ENCODE results near the gene DOCK11.
"Not testable (repeated sequence)": the region's sequence is repeated elsewhere in the genome, so short reads cannot be mapped to it uniquely, and the experiment has no call there.

Gene DOCK11

GRCh38 chrX:118698516-118699170, 203.0 kb downstream of the DOCK11 start:
- H3K4me3 ChIP-seq (ENCODE audit: low read depth, low read length) = no peak overlapping the region
- no peak for DNase-seq (ENCODE audit: low read depth)
- TF ChIP-seq, protein P1, sequence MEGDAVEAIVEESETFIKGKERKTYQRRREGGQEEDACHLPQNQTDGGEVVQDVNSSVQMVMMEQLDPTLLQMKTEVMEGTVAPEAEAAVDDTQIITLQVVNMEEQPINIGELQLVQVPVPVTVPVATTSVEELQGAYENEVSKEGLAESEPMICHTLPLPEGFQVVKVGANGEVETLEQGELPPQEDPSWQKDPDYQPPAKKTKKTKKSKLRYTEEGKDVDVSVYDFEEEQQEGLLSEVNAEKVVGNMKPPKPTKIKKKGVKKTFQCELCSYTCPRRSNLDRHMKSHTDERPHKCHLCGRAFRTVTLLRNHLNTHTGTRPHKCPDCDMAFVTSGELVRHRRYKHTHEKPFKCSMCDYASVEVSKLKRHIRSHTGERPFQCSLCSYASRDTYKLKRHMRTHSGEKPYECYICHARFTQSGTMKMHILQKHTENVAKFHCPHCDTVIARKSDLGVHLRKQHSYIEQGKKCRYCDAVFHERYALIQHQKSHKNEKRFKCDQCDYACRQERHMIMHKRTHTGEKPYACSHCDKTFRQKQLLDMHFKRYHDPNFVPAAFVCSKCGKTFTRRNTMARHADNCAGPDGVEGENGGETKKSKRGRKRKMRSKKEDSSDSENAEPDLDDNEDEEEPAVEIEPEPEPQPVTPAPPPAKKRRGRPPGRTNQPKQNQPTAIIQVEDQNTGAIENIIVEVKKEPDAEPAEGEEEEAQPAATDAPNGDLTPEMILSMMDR (IDR thresholded peaks at IDR 0.05; ENCODE audit: insufficient read depth, low read depth, low read length, missing control alignments) = no peak

- no peak overlapping the region for H3K4me3 ChIP-seq (ENCODE audit: low read depth, low read length)
- TF ChIP-seq, protein P1 (IDR thresholded peaks at IDR 0.05; ENCODE audit: insufficient read depth, low read depth, low read length, missing control alignments) = no peak
- no peak for DNase-seq (ENCODE audit: low read depth)
Measured at GRCh38 chrX:118702741-118703140, 207.1 kb downstream of the DOCK11 start.

DNA sequence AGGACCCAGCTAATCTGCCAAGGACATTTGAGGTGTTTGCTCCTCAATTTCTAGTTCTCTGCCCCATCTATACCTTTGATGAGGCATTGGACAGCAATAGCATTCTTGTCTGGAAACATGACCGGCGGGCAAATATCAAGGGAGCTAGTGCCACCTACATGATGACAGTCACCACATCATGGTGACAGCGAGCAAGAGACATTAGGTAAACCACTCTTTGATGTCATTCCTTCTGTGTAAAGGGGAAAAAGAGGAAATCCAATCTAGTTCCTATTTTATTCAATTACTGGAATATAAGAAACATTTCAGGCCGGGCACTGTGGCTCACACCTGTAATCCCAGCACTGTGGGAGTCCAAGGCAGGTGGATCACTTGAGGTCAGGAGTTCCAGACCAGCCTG, 211.1 kb downstream of the DOCK11 start:
- no peak overlapping the region for H3K4me3 ChIP-seq (ENCODE audit: low read depth, low read length)
- TF ChIP-seq, protein P1 (IDR thresholded peaks at IDR 0.05; ENCODE audit: insufficient read depth, low read depth, low read length, missing control alignments) = no peak
- DNase-seq (ENCODE audit: low read depth) = no peak

DNA sequence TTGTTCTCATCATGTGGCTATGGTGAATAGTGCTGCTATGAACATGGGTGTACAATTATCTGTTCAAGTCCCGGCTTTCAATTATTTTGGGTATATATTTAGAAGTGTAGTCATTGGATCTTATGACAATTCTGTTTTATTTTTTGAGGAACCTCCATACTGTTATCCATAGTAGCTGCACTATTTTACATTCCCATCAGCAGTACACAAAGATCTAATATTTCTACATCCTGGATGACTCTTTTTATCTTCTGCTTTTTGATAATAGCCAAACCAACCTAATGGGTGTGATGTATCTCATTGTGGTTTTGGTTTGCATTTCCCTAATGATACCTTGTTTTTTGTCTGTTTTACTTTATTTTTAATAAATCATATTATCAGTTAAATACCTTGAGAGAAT, 218.9 kb downstream of the DOCK11 start:
- H3K4me3 ChIP-seq (ENCODE audit: low read depth, low read length) = no peak overlapping the region
- DNase-seq (ENCODE audit: low read depth) = no peak
- TF ChIP-seq, protein P1 (IDR thresholded peaks at IDR 0.05; ENCODE audit: insufficient read depth, low read depth, low read length, missing control alignments) = no peak

DNA sequence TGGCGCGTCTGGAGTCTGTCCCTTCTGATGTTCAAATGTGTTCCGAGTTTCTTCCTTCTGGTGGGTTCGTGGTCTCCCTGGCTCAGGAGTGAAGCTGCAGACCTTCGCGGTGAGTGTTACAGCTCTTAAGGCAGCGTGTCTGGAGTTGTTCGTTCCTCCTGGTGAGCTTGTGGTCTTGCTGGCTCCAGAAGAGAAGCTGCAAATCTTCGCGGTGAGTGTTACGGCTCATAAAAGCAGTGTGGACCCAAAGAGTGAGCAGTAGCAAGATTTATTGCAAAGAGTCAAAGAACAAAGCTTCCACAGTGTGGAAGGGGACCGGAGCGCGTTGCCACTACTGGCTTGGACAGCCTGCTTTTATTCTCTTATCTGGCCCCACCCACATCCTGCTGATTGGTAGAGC, 220.3 kb downstream of the DOCK11 start:
- DNase-seq (ENCODE audit: low read depth); H3K4me3 ChIP-seq (ENCODE audit: low read depth, low read length): not testable (repeated sequence)

DNA sequence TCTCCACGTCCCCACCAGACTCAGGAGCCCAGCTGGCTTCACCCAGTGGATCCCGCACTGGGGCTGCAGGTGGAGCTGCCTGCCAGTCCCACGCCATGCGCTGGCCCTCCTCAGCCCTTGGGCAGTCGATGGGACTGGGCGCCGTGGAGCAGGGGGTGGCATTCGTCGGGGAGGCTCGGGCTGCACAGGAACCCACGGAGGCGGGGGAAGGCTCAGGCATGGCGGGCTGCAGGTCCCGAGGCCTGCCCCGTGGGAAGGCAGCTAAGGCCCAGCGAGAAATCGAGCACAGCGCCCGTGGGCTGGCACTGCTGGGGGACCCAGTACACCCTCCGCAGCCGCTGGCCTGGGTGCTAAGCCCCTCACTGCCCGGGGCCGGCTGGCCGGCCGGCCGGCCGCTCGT, 221.2 kb downstream of the DOCK11 start:
- H3K4me3 ChIP-seq (ENCODE audit: low read depth, low read length); DNase-seq (ENCODE audit: low read depth): not testable (repeated sequence)

DNA sequence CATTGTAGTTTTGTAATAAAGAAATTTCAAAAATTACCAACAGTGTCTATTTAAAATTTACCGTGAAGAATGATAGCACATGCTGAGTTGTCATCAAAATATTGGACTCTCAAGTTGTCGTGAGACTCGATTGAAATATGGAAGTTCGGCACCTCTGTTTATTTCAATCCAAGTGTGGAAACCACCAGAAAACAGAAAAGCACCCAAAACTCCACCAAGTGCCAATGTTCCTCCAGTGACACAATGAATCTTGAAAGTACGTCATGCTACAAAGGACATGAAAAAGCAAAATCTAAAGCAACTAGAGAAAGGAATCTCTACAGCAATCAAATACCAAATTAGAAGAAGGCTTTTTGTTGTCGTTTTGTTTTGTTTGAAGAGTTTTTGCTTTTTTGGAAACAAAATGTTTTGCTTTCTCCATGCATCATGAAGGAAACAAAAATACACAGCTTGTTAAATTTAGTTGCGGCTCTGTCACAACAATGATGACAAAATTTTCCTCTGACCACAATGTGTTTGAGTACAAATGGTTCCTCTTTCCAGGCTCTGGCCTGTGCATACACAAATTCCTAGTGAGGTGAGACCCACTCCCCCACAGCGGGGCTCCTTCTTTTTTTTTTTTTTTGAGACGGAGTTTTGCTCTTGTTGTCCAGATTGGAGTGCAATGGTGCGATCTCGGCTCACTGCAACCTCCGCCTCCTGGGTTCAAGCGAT, 222.2 kb downstream of the DOCK11 start:
- TF ChIP-seq, protein P1 (IDR thresholded peaks at IDR 0.05; ENCODE audit: insufficient read depth, low read depth, low read length, missing control alignments) = no peak
- H3K4me3 ChIP-seq (ENCODE audit: low read depth, low read length) = no peak overlapping the region

GRCh38 chrX:118718737-118719136, 223.1 kb downstream of the DOCK11 start:
- no peak overlapping the region for H3K4me3 ChIP-seq (ENCODE audit: low read depth, low read length)
- DNase-seq (ENCODE audit: low read depth) = no peak
- TF ChIP-seq, protein P1 (IDR thresholded peaks at IDR 0.05; ENCODE audit: insufficient read depth, low read depth, low read length, missing control alignments) = no peak

More for the DNA sequence above, 222.2 kb downstream of the DOCK11 start:
- peak; percentile 19 for DNase-seq (ENCODE audit: low read depth)

All from GM12865 (cell line).